A673 (cell line): ENCODE measurements around the gene GATAD2A. TPM values are rescaled to one million over a fixed set of nuclear protein-coding genes. Genes with fewer than 3 reads are reported as not detected.

ENCODE experiments used
- BruUV-seq: library from RNA; stranded (reverse); fragments of 400-500 nt; replicated peaks from 2 replicates; lab custom pipeline; 2021; lab: Mats Ljungman, UMichigan
- CTCF ChIA-PET: fragments of 300-600 bp; sonication (Branson Sonifier 250); formaldehyde crosslinking; loops from one replicate; lab custom pipeline; 2022; ENCODE audit warnings: antibody characterized with exemption; lab: Charles Lee
- POLR2A ChIA-PET: fragments of 300-600 bp; sonication (Branson Sonifier 250); formaldehyde crosslinking; loops from one replicate; lab custom pipeline; 2022; ENCODE audit warnings: antibody characterized with exemption; ENCODE audit not compliant: low non-redundant PET; lab: Charles Lee
- DNase-seq: peaks from one replicate; pipeline ENCODE4 v3.0.0-alpha.2; 2015; ENCODE audit warnings: low spot score
- H3K27ac ChIP-seq: fragments of 200-600 bp; sonication (generic); 2 replicates; pipeline ENCODE4 v1.5.1; 2016; ENCODE audit warnings: mixed run types, low read depth, mild to moderate bottlenecking, mixed read lengths, antibody characterized with exemption, low read length; ENCODE audit not compliant: poor library complexity, severe bottlenecking
- H3K27me3 ChIP-seq: fragments of 200-600 bp; sonication (generic); replicated peaks from 2 replicates; pipeline ENCODE4 v1.6.1; 2017; ENCODE audit warnings: mixed run types, low read depth, mild to moderate bottlenecking, mixed read lengths, antibody characterized with exemption, low read length; ENCODE audit not compliant: insufficient read depth, poor library complexity
- H3K36me3 ChIP-seq: fragments of 200-600 bp; sonication (generic); 2 replicates; pipeline ENCODE4 v1.6.1; 2016; ENCODE audit warnings: mixed run types, mild to moderate bottlenecking, mixed read lengths, antibody characterized with exemption, low read length; ENCODE audit not compliant: insufficient read depth, poor library complexity, severe bottlenecking
- H3K4me1 ChIP-seq: fragments of 200-600 bp; sonication (generic); 2 replicates; pipeline ENCODE4 v1.6.1; 2017; ENCODE audit warnings: mixed run types, mild to moderate bottlenecking, mixed read lengths, antibody characterized with exemption, low read length; ENCODE audit not compliant: insufficient read depth, poor library complexity, severe bottlenecking
- H3K4me3 ChIP-seq: fragments of 200-600 bp; sonication (generic); 2 replicates; pipeline ENCODE4 v1.5.1; 2016; ENCODE audit warnings: low read depth, mixed run types, mild to moderate bottlenecking, mixed read lengths, low read length; ENCODE audit not compliant: poor library complexity, severe bottlenecking
- H3K9me3 ChIP-seq: fragments of 200-600 bp; sonication (generic); 2 replicates; pipeline ENCODE4 v1.6.1; 2016; ENCODE audit warnings: mixed run types, low read depth, mild to moderate bottlenecking, mixed read lengths, antibody characterized with exemption, low read length; ENCODE audit not compliant: poor library complexity, severe bottlenecking
- EZH2 ChIP-seq: fragments of 200-600 bp; sonication (generic); IDR thresholded peaks from 2 replicates; pipeline ENCODE4 v1.6.1; 2017; ENCODE audit warnings: borderline replicate concordance, low read depth, mild to moderate bottlenecking, mixed read lengths, antibody characterized with exemption, low read length; ENCODE audit not compliant: poor library complexity, severe bottlenecking
- intact Hi-C: fragments of 100-400 bp; cut with micrococcal nuclease; formaldehyde crosslinking; loops from one replicate; pipeline ENCODE4 v1.10.0; 2022; ENCODE audit not compliant: unreplicated experiment
- total RNA-seq: library from RNA; stranded (reverse); gene quantifications from 2 replicates; pipeline ENCODE4 v1.2.3, GENCODE V29; 2021
- TF ChIP-seq, protein P1 (sequence below): fragments of 300-800, 200-600 bp; sonication (generic); conservative IDR thresholded peaks from 2 replicates; pipeline ENCODE4 v1.5.1; 2017; ENCODE audit warnings: low read depth, mild to moderate bottlenecking, antibody characterized with exemption, low read length, moderate library complexity, mixed read lengths

The GATAD2A gene
- total RNA-seq, 1 experiment from 2014 or later = 218 TPM

DNA sequence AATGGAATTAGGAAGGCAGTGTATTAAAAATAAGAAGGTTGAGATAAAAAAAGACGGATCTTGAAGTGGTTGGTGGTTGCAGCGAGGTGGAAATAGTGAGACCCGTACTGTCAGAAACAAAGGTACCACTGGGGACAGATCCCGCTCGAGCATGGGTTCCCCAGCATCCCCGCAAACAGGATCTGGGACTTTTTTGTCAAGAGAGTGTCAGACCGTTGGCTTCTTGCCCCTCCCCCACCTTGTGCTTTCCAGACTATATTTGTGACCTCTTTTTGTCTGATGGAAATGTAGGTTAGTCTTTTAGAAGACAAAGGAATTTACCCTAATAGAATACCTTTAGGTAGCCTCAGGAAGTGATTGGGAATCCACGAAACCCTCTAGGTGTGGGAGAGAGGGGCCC is 4.2 kb downstream of the GATAD2A start:
- Histone ChIP-seq H3K9me3 (no peaks in the 10 kb centered on the region), H3K4me3 (no peak overlapping the region), H3K4me1 (peaks cover 21% of the 10 kb centered on the region), H3K27me3 (no peaks in the 10 kb centered on the region), H3K36me3 (no peaks in the 10 kb centered on the region), H3K27ac (no peak overlapping the region)
- ChIA-PET POLR2A (no interaction called here), CTCF (no interaction called here)
- intact Hi-C loops = no loop called here
- TF ChIP-seq, protein P1, sequence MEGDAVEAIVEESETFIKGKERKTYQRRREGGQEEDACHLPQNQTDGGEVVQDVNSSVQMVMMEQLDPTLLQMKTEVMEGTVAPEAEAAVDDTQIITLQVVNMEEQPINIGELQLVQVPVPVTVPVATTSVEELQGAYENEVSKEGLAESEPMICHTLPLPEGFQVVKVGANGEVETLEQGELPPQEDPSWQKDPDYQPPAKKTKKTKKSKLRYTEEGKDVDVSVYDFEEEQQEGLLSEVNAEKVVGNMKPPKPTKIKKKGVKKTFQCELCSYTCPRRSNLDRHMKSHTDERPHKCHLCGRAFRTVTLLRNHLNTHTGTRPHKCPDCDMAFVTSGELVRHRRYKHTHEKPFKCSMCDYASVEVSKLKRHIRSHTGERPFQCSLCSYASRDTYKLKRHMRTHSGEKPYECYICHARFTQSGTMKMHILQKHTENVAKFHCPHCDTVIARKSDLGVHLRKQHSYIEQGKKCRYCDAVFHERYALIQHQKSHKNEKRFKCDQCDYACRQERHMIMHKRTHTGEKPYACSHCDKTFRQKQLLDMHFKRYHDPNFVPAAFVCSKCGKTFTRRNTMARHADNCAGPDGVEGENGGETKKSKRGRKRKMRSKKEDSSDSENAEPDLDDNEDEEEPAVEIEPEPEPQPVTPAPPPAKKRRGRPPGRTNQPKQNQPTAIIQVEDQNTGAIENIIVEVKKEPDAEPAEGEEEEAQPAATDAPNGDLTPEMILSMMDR = no peak
- no peak for TF ChIP-seq EZH2
- no peak for DNase-seq
- no TSS peak for BruUV-seq

DNA sequence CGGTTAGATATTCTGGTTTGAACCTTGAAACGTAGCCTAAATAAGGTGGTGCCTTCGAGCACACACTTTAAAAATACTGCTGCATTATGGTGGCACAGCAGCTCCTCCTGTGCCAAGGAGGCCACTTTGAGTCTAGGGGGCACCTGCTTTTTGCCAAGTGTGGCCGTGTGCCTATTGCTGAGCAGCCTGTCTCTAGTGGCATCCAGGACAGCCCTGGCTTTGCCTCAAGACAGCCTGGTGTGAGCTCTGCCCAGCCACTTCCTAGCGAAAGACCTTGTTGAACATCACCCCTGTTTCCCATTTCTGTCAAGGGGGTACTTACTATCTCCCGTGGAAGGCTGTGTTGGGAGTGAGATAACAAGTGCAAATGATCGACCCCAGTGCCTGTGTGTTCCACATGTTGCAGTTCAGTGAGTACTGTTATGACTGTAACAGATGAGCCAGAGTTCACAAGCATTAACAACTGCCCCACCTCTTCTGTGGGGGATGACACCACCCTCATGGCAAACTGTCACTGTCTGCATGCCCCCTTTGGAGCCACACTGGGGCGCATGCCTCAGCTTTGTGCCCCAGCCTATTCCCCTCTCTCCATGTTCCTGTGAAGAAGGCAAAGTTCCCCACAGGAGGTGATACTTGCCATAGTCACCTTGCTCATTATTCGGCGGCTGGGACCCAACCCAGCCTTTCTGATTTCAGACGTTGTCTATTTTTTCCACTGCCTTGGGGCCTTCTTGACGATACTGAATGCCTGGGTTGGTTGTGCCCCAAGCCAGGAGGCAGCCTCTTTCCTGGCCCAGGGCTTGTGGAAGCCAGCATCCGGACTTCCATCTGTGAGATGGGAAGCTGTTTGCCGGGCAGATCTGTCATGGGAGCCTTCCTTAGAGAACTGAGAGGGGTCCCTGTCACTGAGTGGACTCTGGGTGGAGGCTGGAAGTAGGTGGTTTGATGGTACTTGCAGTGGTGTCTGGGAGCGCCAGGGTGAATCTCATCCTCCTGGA is 5.4 kb downstream of the GATAD2A start:
- TF ChIP-seq EZH2 = no peak
- TF ChIP-seq, protein P1 = no peak
- no peaks in the 10 kb centered on the region for H3K9me3 ChIP-seq
- intact Hi-C loops = no loop called here
- BruUV-seq = no TSS peak
- no peaks in the 10 kb centered on the region for H3K36me3 ChIP-seq
- CTCF ChIA-PET = no interaction called here
- DNase-seq = no peak
- POLR2A ChIA-PET = no interaction called here
- H3K4me1 ChIP-seq = peaks cover 14% of the 10 kb centered on the region
- H3K4me3 ChIP-seq = no peak overlapping the region
- H3K27me3 ChIP-seq = no peaks in the 10 kb centered on the region
- no peak overlapping the region for H3K27ac ChIP-seq

DNA sequence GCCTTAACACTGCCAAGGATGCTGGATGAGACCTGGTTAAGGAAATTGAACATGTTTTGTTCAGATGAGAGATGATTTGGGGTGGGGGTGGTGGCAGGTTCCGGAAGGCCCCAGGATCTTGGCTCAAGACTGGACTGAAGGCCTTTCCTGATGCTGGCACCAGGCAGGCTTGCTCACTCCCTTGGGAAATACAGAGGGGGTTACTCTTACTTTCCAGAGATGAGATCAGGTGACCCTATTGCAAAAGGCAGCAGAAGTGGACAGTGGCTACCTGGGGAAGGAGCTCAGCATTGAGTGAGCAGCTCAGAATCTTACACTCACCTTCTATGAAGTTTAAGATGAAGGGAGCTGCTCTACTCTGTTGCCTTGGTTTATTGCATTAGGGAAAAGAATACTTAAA is 10.8 kb downstream of the GATAD2A start:
- CTCF ChIA-PET = no interaction called here
- Histone ChIP-seq H3K36me3 (no peaks in the 10 kb centered on the region), H3K27ac (no peak overlapping the region), H3K4me3 (no peak overlapping the region), H3K27me3 (no peaks in the 10 kb centered on the region), H3K9me3 (no peaks in the 10 kb centered on the region), H3K4me1 (peaks cover 29% of the 10 kb centered on the region)
- POLR2A ChIA-PET = no interaction called here
- intact Hi-C loops = no loop called here
- TF ChIP-seq, protein P1 = no peak
- TF ChIP-seq EZH2 = no peak
- DNase-seq = no peak
- no TSS peak for BruUV-seq
